ENCODE results near the gene LZTR1.

Gene LZTR1

DNA sequence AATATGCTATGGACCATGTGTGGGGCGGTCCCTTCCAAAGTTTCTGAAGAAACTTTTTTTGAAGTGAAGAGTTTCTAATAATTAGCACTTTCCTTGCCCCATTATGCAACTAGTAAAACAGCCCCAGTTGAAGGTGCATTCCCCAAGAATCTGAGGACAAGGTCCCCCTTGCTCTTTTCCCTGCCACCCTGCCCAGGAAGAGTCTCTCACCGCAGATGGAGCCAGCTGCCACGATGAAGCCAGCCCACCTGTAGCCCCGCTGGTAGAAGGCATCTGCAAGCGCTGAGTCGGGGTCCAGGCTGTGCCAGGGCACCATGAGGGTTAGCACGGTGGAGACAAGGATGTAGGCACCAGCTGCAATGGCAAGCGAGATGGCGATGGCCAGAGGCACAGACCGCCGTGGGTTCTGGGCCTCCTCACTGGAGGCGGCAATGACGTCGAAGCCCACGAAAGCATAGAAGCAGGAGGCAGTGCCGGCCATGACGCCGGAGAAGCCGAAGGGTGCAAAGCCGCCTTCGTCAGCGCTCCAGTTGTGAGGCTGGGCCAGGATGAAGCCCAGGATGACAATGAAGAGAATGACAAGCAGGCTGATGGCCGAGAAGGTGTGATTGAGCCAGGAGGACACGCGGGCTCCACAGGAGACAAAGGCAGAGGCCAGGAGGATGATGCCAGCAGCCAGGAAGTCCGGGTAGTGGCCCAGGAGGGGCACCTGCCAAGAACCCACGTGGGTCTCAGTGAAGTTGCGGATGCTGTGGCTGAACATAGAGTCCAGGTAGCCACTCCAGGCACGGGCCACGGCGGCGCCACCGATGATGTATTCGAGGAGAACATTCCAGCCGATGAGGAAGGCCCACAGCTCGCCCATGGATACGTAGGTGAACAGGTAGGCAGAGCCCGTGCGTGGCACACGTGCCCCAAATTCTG lies 48.8 kb downstream of the LZTR1 start:
- TF ChIP-seq CEBPB (IDR thresholded peaks at IDR 0.05) = no peak
- no peak for TF ChIP-seq NFIC (IDR thresholded peaks at IDR 0.05)
- TF ChIP-seq, protein P1, sequence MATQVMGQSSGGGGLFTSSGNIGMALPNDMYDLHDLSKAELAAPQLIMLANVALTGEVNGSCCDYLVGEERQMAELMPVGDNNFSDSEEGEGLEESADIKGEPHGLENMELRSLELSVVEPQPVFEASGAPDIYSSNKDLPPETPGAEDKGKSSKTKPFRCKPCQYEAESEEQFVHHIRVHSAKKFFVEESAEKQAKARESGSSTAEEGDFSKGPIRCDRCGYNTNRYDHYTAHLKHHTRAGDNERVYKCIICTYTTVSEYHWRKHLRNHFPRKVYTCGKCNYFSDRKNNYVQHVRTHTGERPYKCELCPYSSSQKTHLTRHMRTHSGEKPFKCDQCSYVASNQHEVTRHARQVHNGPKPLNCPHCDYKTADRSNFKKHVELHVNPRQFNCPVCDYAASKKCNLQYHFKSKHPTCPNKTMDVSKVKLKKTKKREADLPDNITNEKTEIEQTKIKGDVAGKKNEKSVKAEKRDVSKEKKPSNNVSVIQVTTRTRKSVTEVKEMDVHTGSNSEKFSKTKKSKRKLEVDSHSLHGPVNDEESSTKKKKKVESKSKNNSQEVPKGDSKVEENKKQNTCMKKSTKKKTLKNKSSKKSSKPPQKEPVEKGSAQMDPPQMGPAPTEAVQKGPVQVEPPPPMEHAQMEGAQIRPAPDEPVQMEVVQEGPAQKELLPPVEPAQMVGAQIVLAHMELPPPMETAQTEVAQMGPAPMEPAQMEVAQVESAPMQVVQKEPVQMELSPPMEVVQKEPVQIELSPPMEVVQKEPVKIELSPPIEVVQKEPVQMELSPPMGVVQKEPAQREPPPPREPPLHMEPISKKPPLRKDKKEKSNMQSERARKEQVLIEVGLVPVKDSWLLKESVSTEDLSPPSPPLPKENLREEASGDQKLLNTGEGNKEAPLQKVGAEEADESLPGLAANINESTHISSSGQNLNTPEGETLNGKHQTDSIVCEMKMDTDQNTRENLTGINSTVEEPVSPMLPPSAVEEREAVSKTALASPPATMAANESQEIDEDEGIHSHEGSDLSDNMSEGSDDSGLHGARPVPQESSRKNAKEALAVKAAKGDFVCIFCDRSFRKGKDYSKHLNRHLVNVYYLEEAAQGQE (IDR thresholded peaks at IDR 0.05; ENCODE audit: low read depth) = no peak
- TF ChIP-seq, protein P2, sequence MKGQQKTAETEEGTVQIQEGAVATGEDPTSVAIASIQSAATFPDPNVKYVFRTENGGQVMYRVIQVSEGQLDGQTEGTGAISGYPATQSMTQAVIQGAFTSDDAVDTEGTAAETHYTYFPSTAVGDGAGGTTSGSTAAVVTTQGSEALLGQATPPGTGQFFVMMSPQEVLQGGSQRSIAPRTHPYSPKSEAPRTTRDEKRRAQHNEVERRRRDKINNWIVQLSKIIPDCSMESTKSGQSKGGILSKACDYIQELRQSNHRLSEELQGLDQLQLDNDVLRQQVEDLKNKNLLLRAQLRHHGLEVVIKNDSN (IDR thresholded peaks at IDR 0.05) = no peak
- TF ChIP-seq ZBTB7A (IDR thresholded peaks at IDR 0.05; ENCODE audit: low read depth) = no peak
- TF ChIP-seq EP300 (IDR thresholded peaks at IDR 0.05; ENCODE audit: borderline replicate concordance) = no peak
- no peak for TF ChIP-seq TCF12 (IDR thresholded peaks at IDR 0.05; ENCODE audit: low read depth)
- TF ChIP-seq TEAD4 (IDR thresholded peaks at IDR 0.05) = no peak
- TF ChIP-seq TAF1 (IDR thresholded peaks at IDR 0.05; ENCODE audit: low read depth) = no peak
- no peak for TF ChIP-seq RAD21 (IDR thresholded peaks at IDR 0.05; ENCODE audit: low read depth)
- TF ChIP-seq EGR1 (IDR thresholded peaks at IDR 0.05) = no peak
- no peak for TF ChIP-seq CREB1 (IDR thresholded peaks at IDR 0.05; ENCODE audit: low read depth)
- TF ChIP-seq YY1 (IDR thresholded peaks at IDR 0.05; ENCODE audit: low read depth) = no peak
- TF ChIP-seq, protein P3, sequence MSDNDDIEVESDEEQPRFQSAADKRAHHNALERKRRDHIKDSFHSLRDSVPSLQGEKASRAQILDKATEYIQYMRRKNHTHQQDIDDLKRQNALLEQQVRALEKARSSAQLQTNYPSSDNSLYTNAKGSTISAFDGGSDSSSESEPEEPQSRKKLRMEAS (IDR thresholded peaks at IDR 0.05) = no peak
- no peak for TF ChIP-seq FOXM1 (IDR thresholded peaks at IDR 0.05; ENCODE audit: borderline replicate concordance, low read depth)

DNA sequence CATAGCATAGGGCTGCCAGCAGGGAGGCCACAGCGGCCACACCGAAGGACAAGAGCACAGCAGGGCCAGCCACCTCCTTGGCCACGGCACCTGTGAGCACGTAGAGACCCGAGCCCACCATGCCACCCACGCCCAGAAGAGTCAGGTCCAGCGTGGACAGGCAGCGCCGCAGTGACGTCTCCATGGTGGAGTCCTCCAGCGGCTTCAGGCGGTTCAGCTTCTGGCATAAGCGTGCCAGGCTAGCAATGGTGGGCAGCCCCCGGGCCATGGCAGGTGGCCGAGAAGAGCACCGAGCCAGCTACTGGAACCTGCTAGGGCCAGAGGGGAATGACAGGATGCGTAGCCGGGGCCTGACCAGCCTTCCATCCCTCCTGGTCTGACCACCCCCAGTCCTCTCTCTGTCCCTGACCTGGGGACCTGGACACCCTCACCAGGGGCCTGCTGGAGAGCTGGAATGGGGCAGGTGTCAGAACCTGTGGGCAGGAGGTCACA lies 49.5 kb downstream of the LZTR1 start:
- TF ChIP-seq CEBPB (IDR thresholded peaks at IDR 0.05) (no peak), TAF1 (IDR thresholded peaks at IDR 0.05; ENCODE audit: low read depth) (no peak), NFIC (IDR thresholded peaks at IDR 0.05) (no peak), ZBTB7A (IDR thresholded peaks at IDR 0.05; ENCODE audit: low read depth) (no peak), YY1 (IDR thresholded peaks at IDR 0.05; ENCODE audit: low read depth) (no peak)
- TF ChIP-seq, protein P2 (IDR thresholded peaks at IDR 0.05) = no peak

DNA sequence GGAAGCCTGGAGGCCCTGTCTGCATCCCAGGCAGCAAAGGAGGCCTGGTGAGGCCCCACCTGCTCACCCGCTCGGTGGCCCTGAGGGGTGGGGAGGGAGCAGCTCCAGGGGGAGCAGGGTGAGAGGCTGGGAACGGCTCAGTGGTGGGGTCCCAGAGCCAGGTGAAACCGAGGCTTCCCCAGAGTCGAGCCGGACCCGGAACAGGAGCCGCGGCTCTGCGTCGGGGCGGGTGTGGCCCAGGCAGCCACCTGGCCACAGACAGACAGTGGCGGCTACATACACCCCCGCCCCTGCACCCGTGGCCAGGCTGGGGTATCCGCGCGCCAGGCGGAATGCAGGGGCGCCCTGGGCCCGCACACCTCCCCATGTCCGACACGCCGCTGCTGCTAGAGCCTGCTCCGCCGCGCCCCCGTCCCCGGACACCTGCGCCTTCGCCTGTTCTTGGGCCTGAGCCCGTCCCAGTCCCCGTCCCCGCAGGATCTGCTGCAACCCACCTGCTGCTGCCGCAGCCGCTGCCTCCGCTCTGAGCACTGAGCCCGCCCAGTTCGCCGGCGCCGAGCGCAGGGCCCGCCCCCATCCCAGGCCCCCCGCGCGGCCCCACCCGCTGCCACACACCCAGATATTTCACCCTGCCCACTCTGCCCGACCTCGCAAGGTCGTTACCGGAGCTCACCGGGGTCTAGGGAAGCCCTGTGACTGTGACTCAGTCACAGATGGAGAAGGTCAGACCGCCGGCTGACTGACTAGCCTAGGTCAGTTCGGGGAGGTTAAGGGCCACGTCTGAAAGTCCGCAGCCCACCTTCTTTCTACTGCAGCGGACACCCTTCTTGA lies 50.2 kb downstream of the LZTR1 start, which contains the start of gene SLC7A4:
Gene SLC7A4 (minus strand): TSS at position 525 of the 831 bp plus-strand sequence. CDS start 749 bp downstream, outside the sequence.
- TF ChIP-seq EGR1 (IDR thresholded peaks at IDR 0.05) (no peak), NFIC (IDR thresholded peaks at IDR 0.05) (no peak), TCF12 (IDR thresholded peaks at IDR 0.05; ENCODE audit: low read depth) (no peak), TAF1 (IDR thresholded peaks at IDR 0.05; ENCODE audit: low read depth) (no peak), FOXM1 (IDR thresholded peaks at IDR 0.05; ENCODE audit: borderline replicate concordance, low read depth) (no peak)
- TF ChIP-seq, protein P2 (IDR thresholded peaks at IDR 0.05) = no peak
- TF ChIP-seq, protein P3 (IDR thresholded peaks at IDR 0.05) = no peak

DNA sequence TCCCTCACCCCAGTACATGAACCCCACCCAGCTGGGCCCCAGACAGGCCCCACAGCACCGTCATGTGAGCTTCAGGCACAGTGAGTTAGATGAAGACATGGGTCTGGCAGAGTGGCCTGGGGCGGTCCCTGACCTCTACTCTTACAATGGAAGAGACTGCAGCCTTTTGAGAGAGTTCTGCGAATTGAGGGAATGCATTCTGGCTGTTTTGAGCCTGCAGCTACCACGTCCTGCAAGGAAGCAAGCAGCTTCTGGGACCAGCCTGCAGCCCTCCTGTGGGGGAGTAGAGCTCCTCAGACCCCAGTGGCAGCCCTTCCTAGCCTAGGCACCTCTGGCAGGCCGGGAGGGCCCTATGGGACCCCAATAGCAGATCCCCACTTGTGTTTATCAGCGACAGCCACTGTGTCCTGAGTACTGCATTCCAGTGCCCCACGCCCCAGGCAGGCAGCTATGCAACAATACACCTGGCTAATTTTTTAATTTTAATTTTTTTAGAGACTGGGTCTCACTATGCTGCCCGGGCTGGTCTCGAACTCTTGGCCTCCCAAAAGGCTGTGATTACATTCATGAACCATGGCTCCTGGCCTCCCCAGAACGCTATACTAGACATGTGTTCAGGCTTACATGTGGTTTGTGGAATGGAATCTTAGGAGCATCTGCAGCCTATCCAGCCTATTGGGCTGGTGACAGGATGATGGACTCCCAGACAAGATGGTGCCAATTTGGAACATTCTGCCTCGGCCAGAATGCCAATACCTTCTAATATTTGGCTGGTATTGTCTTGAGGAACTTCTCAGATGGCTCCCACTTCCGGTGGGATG lies 51.0 kb downstream of the LZTR1 start:
- TF ChIP-seq TCF12 (IDR thresholded peaks at IDR 0.05; ENCODE audit: low read depth) = no peak
- no peak for TF ChIP-seq EGR1 (IDR thresholded peaks at IDR 0.05)
- no peak for TF ChIP-seq TAF1 (IDR thresholded peaks at IDR 0.05; ENCODE audit: low read depth)
- no peak for TF ChIP-seq CEBPB (IDR thresholded peaks at IDR 0.05)
- TF ChIP-seq, protein P2 (IDR thresholded peaks at IDR 0.05) = no peak
- no peak for TF ChIP-seq TEAD4 (IDR thresholded peaks at IDR 0.05)
- TF ChIP-seq FOXM1 (IDR thresholded peaks at IDR 0.05; ENCODE audit: borderline replicate concordance, low read depth) = no peak
- no peak for TF ChIP-seq RAD21 (IDR thresholded peaks at IDR 0.05; ENCODE audit: low read depth)
- TF ChIP-seq, protein P3 (IDR thresholded peaks at IDR 0.05) = no peak
- no peak for TF ChIP-seq CREB1 (IDR thresholded peaks at IDR 0.05; ENCODE audit: low read depth)
- no peak for TF ChIP-seq ZBTB7A (IDR thresholded peaks at IDR 0.05; ENCODE audit: low read depth)
- TF ChIP-seq, protein P1 (IDR thresholded peaks at IDR 0.05; ENCODE audit: low read depth) = no peak
- TF ChIP-seq YY1 (IDR thresholded peaks at IDR 0.05; ENCODE audit: low read depth) = no peak
- no peak for TF ChIP-seq EP300 (IDR thresholded peaks at IDR 0.05; ENCODE audit: borderline replicate concordance)
